Endothelial cell (in vitro differentiated cells): ENCODE measurements around the gene TMCC1. TPM values are rescaled to one million over a fixed set of nuclear protein-coding genes. Genes with fewer than 3 reads are reported as not detected.

ENCODE experiments used
- DNase-seq: peaks from one replicate; pipeline ENCODE4 v3.0.0; 2021; ENCODE audit warnings: low spot score
- H3K27ac Mint-ChIP-seq: one replicate; pipeline ENCODE4 v1.8.0; 2021; ENCODE audit warnings: mixed read lengths, inconsistent platforms; ENCODE audit not compliant: unreplicated experiment
- H3K27me3 Mint-ChIP-seq: one replicate; pipeline ENCODE4 v1.8.0; 2021; ENCODE audit warnings: mild to moderate bottlenecking, moderate library complexity, mixed read lengths, inconsistent platforms; ENCODE audit not compliant: unreplicated experiment
- H3K36me3 Mint-ChIP-seq: one replicate; pipeline ENCODE4 v1.8.0; 2021; ENCODE audit warnings: mild to moderate bottlenecking, low read depth, mixed read lengths, inconsistent platforms; ENCODE audit not compliant: unreplicated experiment
- H3K4me1 Mint-ChIP-seq: one replicate; pipeline ENCODE4 v1.8.0; 2021; ENCODE audit warnings: mild to moderate bottlenecking, mixed read lengths, inconsistent platforms; ENCODE audit not compliant: unreplicated experiment
- H3K4me3 Mint-ChIP-seq: one replicate; pipeline ENCODE4 v1.8.0; 2021; ENCODE audit warnings: mild to moderate bottlenecking, mixed read lengths, inconsistent platforms; ENCODE audit not compliant: unreplicated experiment
- H3K9me3 Mint-ChIP-seq: one replicate; pipeline ENCODE4 v1.8.0; 2021; ENCODE audit warnings: mixed read lengths, inconsistent platforms; ENCODE audit not compliant: unreplicated experiment
- CTCF ChIP-seq: fragments of 200-600 bp; sonication (generic); IDR thresholded peaks from one replicate; pipeline ENCODE4 v1.5.0; 2021; ENCODE audit warnings: antibody characterized with exemption; ENCODE audit not compliant: unreplicated experiment
- total RNA-seq: library from RNA; stranded (reverse); fragmentation: NEBNext Ultra II Directional; extraction: Animal tissue kit (Norgen Biotek cat#: 25700); gene quantifications from one replicate; pipeline ENCODE4 v1.2.1, GENCODE V29; 2021; ENCODE audit not compliant: unreplicated experiment

Gene TMCC1
- total RNA-seq, 1 donor from 2014 or later: 50.9 TPM

GRCh38 chr3:129618901-129619671, 274.4 kb downstream of the TMCC1 start:
- peaks cover 60% of the 10 kb centered on the region for H3K4me1 Mint-ChIP-seq
- peak overlapping the region; percentile 77 for H3K27ac Mint-ChIP-seq
- peaks cover 16% of the 10 kb centered on the region for H3K27me3 Mint-ChIP-seq
- H3K4me3 Mint-ChIP-seq: peak overlapping the region; percentile 2
- no peaks in the 10 kb centered on the region for H3K9me3 Mint-ChIP-seq
- TF ChIP-seq CTCF: no peak
- H3K36me3 Mint-ChIP-seq: peaks cover 4% of the 10 kb centered on the region
- no peak for DNase-seq

- no peak for TF ChIP-seq CTCF
- Mint-ChIP-seq H3K4me1 (peaks cover 56% of the 10 kb centered on the region), H3K27me3 (peaks cover 16% of the 10 kb centered on the region), H3K9me3 (no peaks in the 10 kb centered on the region), H3K36me3 (peaks cover 4% of the 10 kb centered on the region), H3K27ac (peak overlapping the region; percentile 77), H3K4me3 (peak overlapping the region; percentile 2)
- no peak for DNase-seq
Observed at GRCh38 chr3:129618186-129618820, 275.2 kb downstream of the TMCC1 start.

GRCh38 chr3:129617381-129618185, 275.9 kb downstream of the TMCC1 start:
- H3K36me3 Mint-ChIP-seq: peaks cover 4% of the 10 kb centered on the region
- no peak for DNase-seq
- H3K27me3 Mint-ChIP-seq: peaks cover 19% of the 10 kb centered on the region
- H3K27ac Mint-ChIP-seq: no peak overlapping the region
- H3K9me3 Mint-ChIP-seq: no peaks in the 10 kb centered on the region
- no peak for TF ChIP-seq CTCF
- H3K4me1 Mint-ChIP-seq: peaks cover 56% of the 10 kb centered on the region
- H3K4me3 Mint-ChIP-seq: no peak overlapping the region

- Mint-ChIP-seq H3K4me1 (peaks cover 54% of the 10 kb centered on the region), H3K27me3 (peaks cover 15% of the 10 kb centered on the region), H3K36me3 (peaks cover 4% of the 10 kb centered on the region), H3K4me3 (peak overlapping the region; percentile 15), H3K9me3 (no peaks in the 10 kb centered on the region), H3K27ac (no peak overlapping the region)
- TF ChIP-seq CTCF: no peak
- DNase-seq: no peak
Observed at GRCh38 chr3:129616713-129617112, 276.8 kb downstream of the TMCC1 start.
